K562 (cell line): ENCODE results near the gene EFCAB12.

Experiments used
- ARHGAP35 ChIP-seq: fragments of 450-650 bp; IDR thresholded peaks from 2 replicates; pipeline ENCODE4 v1.6.1; 2018; ENCODE audit not compliant: partially characterized antibody
- BDP1 ChIP-seq: IDR thresholded peaks from 3 replicates; pipeline ENCODE4 v1.6.1; 2011; ENCODE audit not compliant: insufficient read length, insufficient read depth
- BRCA1 ChIP-seq, 2 experiments: fragments of 450-650 bp in 1 of 2; sonication (generic) in 1 of 2; formaldehyde crosslinking in 1 of 2; IDR thresholded peaks; 2 replicates each; pipeline versions ENCODE4 v1.5.0 to v1.6.1; 2017 to 2020; ENCODE audit warnings: mild to moderate bottlenecking in 1 of 2, missing genetic modification reagents in 1 of 2
- CGGBP1 ChIP-seq: fragments of 250-450 bp; sonication (Bioruptor Pico); IDR thresholded peaks from 2 replicates; pipeline ENCODE4 v1.9.0; 2021; ENCODE audit warnings: mild to moderate bottlenecking
- CTCF ChIP-seq, 3 experiments: IDR thresholded peaks in 2 of 3; conservative IDR thresholded peaks in 1 of 3; 2 replicates each; pipeline ENCODE4 v1.5.1; 2011 to 2012; ENCODE audit warnings: low read length in 3 of 3, mild to moderate bottlenecking in 3 of 3, control low read depth in 2 of 3, improper control_type of control experiment in 1 of 3, inconsistent platforms in 1 of 3, low read depth in 1 of 3, mixed read lengths in 1 of 3, moderate library complexity in 1 of 3; ENCODE audit not compliant: insufficient read depth in 2 of 3
- FOXP4 ChIP-seq: sonication (generic); formaldehyde crosslinking; IDR thresholded peaks from 2 replicates; pipeline ENCODE4 v1.8.0; 2022; ENCODE audit warnings: mild to moderate bottlenecking, missing genetic modification reagents, borderline replicate concordance
- HDAC3 ChIP-seq: fragments of 450-650 bp; IDR thresholded peaks from 2 replicates; pipeline ENCODE4 v1.6.1; 2018; ENCODE audit warnings: borderline replicate concordance, mild to moderate bottlenecking, moderate library complexity; ENCODE audit not compliant: partially characterized antibody
- NR2C2 ChIP-seq, 2 experiments: fragments of 200-800 bp in 1 of 2; sonication (Bioruptor generic) in 1 of 2; sonication (generic) in 1 of 2; formaldehyde crosslinking in 1 of 2; IDR thresholded peaks; 2 replicates each; pipeline versions ENCODE4 v1.6.1 to v1.8.0; 2016 to 2022; ENCODE audit warnings: mild to moderate bottlenecking in 1 of 2, missing compliant biosample characterization in 1 of 2, missing genetic modification characterization in 1 of 2, missing genetic modification reagents in 1 of 2
- RBM39 ChIP-seq: fragments of 200-400 bp; formaldehyde crosslinking; optimal IDR thresholded peaks from 2 replicates; pipeline ENCODE3; 2018; ENCODE audit warnings: low read depth, low read length
- SMARCC2 ChIP-seq: fragments of 450-650 bp; IDR thresholded peaks from 2 replicates; pipeline ENCODE4 v1.6.1; 2017; ENCODE audit warnings: antibody characterized with exemption, moderate library complexity, mild to moderate bottlenecking, low read depth
- SP1 ChIP-seq: sonication (generic); formaldehyde crosslinking; IDR thresholded peaks from 2 replicates; pipeline ENCODE4 v1.8.1; 2022; ENCODE audit warnings: mild to moderate bottlenecking, missing genetic modification reagents
- SREBF1 ChIP-seq: fragments of 150-350 bp; IDR thresholded peaks from 2 replicates; pipeline ENCODE4 v1.6.1; 2014; ENCODE audit warnings: antibody characterized with exemption, low read depth, low read length, borderline replicate concordance
- TOE1 ChIP-seq, 2 experiments: fragments of 450-650 bp in 1 of 2; sonication (generic) in 1 of 2; formaldehyde crosslinking in 1 of 2; IDR thresholded peaks; 2 replicates each; pipeline versions ENCODE4 v1.7.1 to v1.8.0; 2016 to 2022; ENCODE audit warnings: borderline replicate concordance in 2 of 2, mild to moderate bottlenecking in 2 of 2, antibody characterized with exemption in 1 of 2, inconsistent platforms in 1 of 2, low read depth in 1 of 2, missing genetic modification reagents in 1 of 2, moderate library complexity in 1 of 2
- ZNF518B ChIP-seq: fragments of 250-450 bp; sonication (Bioruptor Pico); IDR thresholded peaks from 2 replicates; pipeline ENCODE4 v1.5.0; 2021; ENCODE audit warnings: mild to moderate bottlenecking, moderate library complexity

- TF ChIP-seq BRCA1 (IDR thresholded peaks at IDR 0.05) (no peak), BRCA1 (CRISPR knock-in tag; IDR thresholded peaks at IDR 0.05) (no peak), ZNF518B (CRISPR knock-in tag) (no peak), CGGBP1 (CRISPR knock-in tag) (no peak), CTCF (IDR thresholded peaks at IDR 0.05 in 2 of 3, conservative IDR thresholded peaks at IDR 0.05 in 1 of 3; ENCODE audit: insufficient read depth in 2 of 3, low read depth in 1 of 3, low read length in 3 of 3) (no peak), TOE1 (IDR thresholded peaks at IDR 0.05; ENCODE audit: borderline replicate concordance) (no peak), TOE1 (CRISPR knock-in tag; IDR thresholded peaks at IDR 0.05; ENCODE audit: borderline replicate concordance, low read depth) (no peak), SMARCC2 (no peak), ARHGAP35 (no peak), SREBF1 (no peak), RBM39 (no peak), BDP1 (no peak), NR2C2 (CRISPR knock-in tag; IDR thresholded peaks at IDR 0.05) (no peak), NR2C2 (tag; IDR thresholded peaks at IDR 0.05) (no peak), HDAC3 (no peak), SP1 (no peak), FOXP4 (CRISPR knock-in tag) (no peak)
Measured at GRCh38 chr3:129404130-129404529, 24.3 kb downstream of the EFCAB12 start.
